Measurements from ENCODE around the gene PRKCE.

Gene PRKCE

DNA sequence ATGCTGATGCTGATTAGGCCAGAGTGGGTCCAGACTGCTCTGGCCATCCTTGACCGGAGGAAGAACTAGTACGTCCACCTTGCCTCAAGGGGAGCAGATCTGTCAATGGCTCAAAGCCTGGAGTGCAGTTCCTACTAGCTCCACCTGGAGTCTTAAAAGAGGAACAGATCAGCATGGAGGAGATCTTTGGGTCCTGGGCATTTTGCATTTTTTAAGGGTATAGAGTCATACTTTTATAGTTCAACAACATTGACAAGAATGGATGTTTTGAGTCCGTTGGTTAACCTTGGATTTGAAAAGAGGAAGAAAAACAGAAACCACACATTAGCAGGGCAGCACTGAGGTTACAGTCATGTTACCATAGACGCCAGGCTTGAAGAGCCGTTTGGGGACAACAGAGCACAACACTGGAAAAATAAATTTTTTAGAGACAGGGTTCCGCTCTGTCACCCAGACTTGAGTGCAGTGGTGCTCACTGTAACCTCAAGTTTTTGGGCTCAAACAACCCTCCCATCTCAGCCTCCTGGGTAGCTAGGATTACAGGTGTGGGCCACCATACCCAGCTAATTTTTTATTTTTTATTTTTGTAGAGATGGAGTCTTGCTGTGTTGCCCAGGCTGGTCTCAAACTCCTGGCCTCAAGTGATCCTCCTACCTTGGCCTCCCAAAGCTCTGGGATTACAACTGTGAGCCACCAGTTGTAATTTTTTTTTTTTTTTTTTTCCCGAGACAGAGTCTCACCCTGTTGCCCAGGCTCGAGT lies 78.5 kb downstream of the PRKCE start:
- DNase-seq: peak; percentile 71 to 78 (median 78)

- DNase-seq: no peak
These were observed 79.7 kb downstream of the PRKCE start for GRCh38 chr2:45731141-45731540.

- DNase-seq: no peak
These were observed 81.0 kb downstream of the PRKCE start for GRCh38 chr2:45732436-45732835.

- no peak for DNase-seq
These were observed 81.5 kb downstream of the PRKCE start for GRCh38 chr2:45732946-45733345.

- no peak for DNase-seq
These were observed 82.9 kb downstream of the PRKCE start for GRCh38 chr2:45734336-45734735.

DNA sequence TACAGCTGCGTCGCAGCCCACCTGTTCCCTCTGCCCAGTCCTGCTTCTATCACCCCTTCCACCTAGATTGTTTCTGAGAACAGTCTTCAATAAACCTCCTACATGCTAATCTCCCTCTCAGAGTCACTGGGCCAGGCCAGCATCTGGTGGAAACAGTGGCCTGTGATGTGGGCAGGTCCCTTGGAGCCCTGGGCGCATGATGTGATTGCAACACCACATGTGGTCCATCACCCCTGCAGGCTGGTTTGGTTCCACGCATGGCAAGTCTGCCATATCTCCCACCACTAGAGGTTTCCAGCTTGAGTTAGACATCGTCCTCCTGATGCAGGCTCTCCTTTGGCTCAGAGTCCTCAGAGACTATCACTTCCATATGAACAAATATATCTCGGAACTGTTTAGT lies 83.5 kb downstream of the PRKCE start:
- DNase-seq: peak in 2 of 3 donors; percentile 24 to 38

GRCh38 chr2:45736757-45737704 lies 85.6 kb downstream of the PRKCE start:
- DNase-seq: no peak

- DNase-seq: no peak
These were observed 88.5 kb downstream of the PRKCE start for GRCh38 chr2:45739796-45740485.

DNA sequence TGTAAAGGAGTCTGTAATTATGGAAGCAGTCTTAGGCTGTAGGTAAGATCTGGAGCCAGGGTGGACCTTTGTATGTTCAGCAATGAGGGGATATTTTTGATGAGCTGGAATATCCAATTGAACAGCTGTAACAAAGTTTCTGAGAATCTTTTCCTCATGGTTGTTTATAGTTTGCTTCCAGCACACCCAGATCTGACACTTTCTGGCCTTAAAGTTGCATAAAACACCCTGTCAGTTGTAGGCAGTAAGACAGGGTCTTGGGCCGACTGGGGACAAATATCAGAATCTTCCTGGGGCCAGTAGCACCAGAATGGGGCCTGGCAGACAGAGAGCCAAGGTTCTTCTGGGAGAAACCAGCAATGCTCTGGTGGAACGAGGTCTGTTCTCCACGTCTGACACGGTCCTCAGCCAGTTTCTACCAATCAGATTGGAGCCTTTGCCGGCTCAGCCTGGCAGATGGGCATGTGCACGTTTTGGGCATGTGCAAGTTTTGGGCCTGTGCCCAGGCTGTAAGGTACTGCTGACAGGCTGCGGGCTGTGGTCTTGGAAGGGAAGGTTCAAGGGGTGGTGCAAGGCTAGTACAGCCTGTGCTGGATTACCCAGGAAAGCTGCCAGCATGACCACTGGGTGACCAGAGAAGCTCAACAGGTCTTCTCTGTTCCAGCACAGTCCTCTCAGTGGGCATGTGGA lies 89.8 kb downstream of the PRKCE start:
- no peak for DNase-seq

GRCh38 chr2:45743531-45744396 lies 92.3 kb downstream of the PRKCE start:
- DNase-seq: no peak

DNA sequence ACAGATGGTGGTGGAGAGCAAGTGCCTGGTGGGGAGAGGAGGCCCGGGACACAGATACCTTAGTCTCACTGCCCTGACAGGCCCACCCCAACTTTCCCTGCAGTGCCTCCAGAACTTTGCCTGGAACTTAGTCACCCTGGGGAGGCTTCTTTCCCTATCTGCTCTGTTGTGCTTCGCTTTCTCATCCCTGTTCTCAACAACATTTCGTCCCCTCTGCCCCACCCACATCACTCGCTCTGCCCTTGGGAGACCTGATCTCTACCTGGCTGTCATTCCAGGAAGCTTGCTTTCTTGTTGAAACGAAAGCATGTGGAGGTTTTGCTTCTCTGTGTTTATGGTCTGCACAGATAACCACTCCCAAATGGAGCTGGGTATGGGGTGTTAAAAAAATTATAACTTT lies 93.8 kb downstream of the PRKCE start:
- DNase-seq: no peak

DNA sequence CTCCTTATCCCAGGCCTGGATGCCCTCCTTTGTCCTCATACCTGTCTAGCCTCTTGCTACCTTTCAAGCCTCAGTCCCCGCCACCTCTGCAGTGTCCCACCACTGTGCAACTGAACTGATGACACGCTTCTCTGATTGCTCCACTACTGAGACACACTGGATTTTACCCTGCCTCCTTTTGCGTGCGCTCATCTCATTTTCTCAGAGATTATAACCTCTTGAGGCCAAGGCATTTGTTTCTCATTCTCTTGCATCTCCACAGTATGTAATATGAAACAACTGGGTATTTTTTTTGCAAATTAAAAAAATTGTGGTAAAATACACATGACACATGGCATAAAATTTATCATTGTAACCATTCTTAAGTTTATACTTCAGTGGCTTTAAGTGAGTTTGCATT lies 95.4 kb downstream of the PRKCE start:
- DNase-seq: no peak

DNA sequence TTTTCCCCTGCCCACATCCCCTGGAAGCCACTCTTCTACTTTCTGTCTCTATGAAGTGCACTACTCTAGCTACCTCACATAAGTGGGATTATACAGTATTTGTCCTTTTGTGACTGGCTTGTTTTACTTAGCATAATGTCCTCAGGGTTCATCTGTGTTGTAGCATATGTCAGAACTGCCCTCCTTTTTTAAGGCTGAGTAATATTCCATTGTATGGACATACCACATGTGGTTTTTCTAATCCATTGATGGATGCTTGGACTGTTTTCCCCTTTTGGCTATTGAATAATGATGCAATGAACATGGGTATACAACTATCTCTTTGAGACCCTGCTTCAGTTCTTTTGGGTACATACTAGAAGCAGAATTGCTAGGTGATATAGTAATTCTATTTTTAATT lies 95.9 kb downstream of the PRKCE start:
- no peak for DNase-seq

- peak; percentile 24 to 39 (median 27) for DNase-seq
These were observed 96.8 kb downstream of the PRKCE start for GRCh38 chr2:45748239-45748638.

- DNase-seq: no peak
These were observed 98.5 kb downstream of the PRKCE start for GRCh38 chr2:45750001-45750400.

- DNase-seq: no peak
These were observed 99.0 kb downstream of the PRKCE start for GRCh38 chr2:45750484-45750883.

GRCh38 chr2:45753381-45753780 lies 101.9 kb downstream of the PRKCE start:
- DNase-seq: no peak

DNA sequence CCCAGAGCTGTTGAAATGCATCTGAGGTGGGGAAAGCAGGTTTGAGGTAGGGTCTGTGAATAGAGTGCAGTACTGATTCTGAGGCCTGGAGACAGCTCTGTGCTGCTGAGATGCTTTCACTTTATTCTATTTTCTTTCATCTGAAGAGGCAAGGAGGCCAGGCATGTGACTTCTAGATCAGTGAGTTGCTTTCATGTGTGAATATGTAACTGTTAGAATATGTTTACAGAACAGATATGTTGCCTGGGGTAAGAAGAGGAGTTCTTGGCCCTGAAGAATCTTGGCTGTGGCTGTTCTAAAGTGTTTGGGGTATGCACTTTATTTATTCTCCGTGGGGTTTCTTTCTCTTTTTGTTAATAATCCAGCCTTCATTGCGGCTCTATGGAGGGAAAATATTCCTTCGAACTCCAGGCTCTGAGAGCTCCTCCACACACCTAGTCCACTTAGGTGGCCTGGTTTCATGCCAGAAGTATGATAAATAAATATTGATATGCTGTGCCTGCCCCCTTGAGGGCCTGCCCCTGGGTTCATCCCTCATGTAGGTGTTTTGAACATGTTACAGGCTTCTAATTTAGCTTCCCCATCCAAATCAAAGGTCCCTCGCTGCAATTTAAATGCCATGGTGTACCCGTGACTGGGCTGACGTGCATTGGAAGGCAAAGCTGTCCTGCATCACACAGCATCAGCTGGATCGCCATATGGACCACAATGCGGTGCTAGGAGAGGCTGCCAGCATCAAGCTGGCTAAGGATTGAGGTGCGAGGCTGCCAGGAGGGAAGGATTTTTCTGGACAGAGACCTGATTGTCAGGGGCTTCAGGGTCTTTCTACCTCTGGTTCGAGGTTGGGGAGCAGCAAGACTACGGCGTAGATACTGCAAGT lies 102.9 kb downstream of the PRKCE start:
- DNase-seq: no peak

DNA sequence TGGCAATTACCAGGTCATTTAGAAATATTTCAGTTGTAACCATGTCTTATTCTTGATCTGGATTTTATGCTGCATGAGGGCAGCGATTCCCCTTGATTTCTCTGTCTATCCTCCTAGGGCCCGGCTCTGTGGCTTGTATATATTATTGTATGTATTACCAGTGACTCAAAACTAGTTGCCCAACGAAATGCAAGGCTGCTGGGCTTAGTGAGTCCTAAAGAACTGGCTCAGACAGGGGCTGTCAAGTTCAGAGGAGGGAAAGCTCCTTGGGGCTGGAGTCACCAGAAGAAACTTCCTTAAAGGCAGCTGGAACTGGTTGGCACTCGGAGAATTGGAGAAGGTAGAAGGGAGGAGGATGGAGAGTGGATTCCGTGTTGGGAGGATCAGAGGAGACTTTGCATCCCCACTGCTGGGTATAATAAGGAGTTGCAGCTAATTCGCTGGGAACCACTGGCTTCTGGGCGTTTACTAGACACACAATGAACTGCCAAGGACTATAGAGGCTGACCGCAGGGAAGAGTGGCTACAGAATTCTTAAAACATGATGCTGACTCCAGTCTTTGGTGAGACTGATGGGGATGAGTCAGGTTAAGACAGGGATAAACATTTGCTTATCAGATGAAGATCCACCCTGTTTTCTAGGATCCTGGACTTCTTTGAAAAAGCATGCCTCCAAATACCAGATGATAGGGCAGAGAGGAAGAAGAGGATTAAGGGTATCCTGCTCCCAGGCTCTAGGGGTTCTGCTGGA lies 104.3 kb downstream of the PRKCE start:
- DNase-seq: no peak

GRCh38 chr2:45758018-45758417 lies 106.5 kb downstream of the PRKCE start:
- no peak for DNase-seq
